GM12892 (cell line): ENCODE results near the gene MORN2.

ENCODE experiments used
- DNase-seq: peaks from one replicate; pipeline ENCODE4 v3.0.0; 2011; ENCODE audit not compliant: insufficient read length
- FAIRE-seq: peaks from 2 replicates; lab custom pipeline; 2011; peaks lifted over from hg19 to GRCh38; lab: Jason Lieb, UNC
- POLR2A ChIP-seq: IDR thresholded peaks from 2 replicates; pipeline ENCODE4 v1.6.1; 2011; ENCODE audit warnings: low read depth, low read length, control low read depth
- POLR2AphosphoS5 ChIP-seq: IDR thresholded peaks from 2 replicates; pipeline ENCODE4 v1.6.1; 2011; ENCODE audit warnings: low read depth, low read length, control low read depth
- TAF1 ChIP-seq: IDR thresholded peaks from 2 replicates; pipeline ENCODE4 v1.6.1; 2011; ENCODE audit warnings: low read depth, mild to moderate bottlenecking, control low read depth, low read length, borderline replicate concordance

MORN2 gene

DNA sequence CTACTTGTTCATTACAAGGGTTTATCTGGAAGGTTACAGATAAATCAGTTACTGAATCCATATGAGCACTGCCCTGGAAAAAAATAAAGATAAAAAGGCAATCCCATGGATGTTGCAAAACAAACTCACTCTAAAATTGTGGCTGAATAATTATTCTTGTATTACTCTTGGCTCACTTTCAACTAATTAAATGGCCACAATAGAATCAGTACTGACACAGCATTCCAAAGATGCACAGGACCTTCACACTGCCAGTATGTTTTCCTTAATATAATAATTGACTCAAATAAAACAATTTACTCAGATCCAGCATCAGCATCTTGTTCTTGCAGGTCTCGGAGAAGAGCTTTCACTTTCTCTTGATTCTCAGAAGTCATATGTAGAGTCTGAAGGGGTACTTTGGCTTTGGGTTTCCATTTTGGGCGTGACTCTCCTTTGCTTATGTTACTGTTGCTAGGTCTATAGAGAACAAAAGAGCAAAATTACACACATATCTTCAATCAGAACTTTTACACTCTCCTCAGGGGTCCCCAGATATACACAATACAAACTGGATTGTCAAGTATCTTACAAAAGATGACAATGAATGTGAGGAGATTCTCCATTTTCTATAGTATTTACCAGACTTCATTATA lies 12.6 kb upstream of the MORN2 start:
- FAIRE-seq: no peak
- no peak for TF ChIP-seq POLR2A
- no peak for TF ChIP-seq TAF1
- TF ChIP-seq POLR2AphosphoS5: no peak
- no peak for DNase-seq

DNA sequence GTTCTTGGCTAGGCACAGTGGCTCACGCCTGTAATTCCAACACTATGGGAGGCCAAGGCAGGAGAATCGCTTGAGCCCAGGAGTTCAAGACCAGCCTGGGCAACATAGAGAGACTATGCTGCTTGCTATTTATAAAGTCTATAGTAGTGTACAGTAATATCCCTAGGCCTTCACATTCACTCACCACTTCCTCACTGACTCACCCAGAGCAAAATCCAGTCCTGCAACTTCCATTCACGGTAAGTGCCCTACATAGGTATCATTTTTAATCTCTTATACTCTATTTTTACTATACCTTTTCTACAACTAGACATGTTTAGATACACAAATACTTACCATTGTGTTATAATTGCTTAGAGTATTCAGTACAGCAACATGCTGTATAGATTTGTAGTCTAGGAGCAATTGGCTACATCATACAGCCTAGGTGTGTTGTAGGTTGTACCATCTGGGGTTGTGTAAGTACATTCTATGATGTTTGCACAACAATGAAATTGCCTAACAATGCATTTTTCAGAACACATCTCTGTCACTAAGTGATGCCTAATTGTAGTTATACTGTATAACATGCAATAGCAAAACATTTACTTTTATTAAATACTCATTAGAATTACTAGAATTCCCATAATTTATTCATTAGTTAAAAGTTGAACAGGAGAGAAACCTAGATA lies 8.9 kb upstream of the MORN2 start:
- no peak for TF ChIP-seq POLR2AphosphoS5
- FAIRE-seq: no peak
- no peak for DNase-seq

- no peak for TF ChIP-seq TAF1
- no peak for TF ChIP-seq POLR2A
- no peak for TF ChIP-seq POLR2AphosphoS5
- FAIRE-seq (no peak), DNase-seq (no peak)
These were observed 4.3 kb upstream of the MORN2 start for GRCh38 chr2:38871432-38871831.

GRCh38 chr2:38873763-38874162 lies 2.0 kb upstream of the MORN2 start:
- DNase-seq (no peak), FAIRE-seq (no peak)
- TF ChIP-seq POLR2A (no peak), TAF1 (no peak), POLR2AphosphoS5 (no peak)

- TF ChIP-seq TAF1 (no peak), POLR2A (no peak), POLR2AphosphoS5 (no peak)
- no peak for DNase-seq
- FAIRE-seq: peak; percentile 67
These were observed 575 bp upstream of the MORN2 start for GRCh38 chr2:38875227-38875575.

DNA sequence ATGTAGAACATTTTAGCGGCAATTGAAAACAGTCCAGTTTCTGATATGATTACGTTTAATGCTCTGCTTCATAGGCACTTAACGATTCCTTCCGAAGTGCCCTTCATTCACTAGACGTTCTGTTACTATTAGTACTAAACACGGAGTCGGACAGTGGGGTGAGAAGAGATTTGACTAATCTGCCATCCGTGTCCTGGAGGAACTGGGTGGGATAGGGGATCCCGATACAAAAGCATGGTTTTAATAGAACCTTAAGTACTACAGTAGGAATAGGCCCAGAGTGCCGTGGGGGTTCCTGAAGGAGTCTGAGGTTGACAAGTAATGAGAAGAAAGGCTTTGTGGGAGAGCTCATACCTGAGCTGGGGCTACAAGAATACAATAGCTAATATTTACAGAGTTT lies 631 bp downstream of the MORN2 start:
- TF ChIP-seq POLR2A (no peak), POLR2AphosphoS5 (no peak), TAF1 (no peak)
- FAIRE-seq (peak; percentile 60), DNase-seq (no peak)

DNA sequence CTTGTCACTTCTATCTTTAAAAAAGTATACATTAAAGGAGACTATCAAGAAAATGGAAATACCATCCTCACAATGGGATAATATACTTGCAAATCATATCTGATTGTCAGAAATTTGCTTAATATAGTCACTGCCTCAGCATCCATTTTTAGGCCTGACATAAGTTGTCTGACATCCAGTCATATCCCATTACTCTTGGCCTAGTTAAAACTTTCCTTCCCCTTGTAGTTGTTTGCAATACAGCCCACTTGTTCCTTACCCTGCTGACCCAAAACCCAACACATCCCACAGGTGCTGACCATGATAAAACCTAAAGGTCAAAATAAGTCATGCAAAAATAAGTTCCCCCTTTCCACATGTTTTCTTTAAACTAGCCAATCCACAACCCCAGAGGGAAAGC lies 10.3 kb downstream of the MORN2 start:
- FAIRE-seq: no peak
- no peak for DNase-seq
- TF ChIP-seq TAF1 (no peak), POLR2AphosphoS5 (no peak), POLR2A (no peak)

GRCh38 chr2:38887347-38887746 lies 11.6 kb downstream of the MORN2 start:
- FAIRE-seq: no peak
- DNase-seq: no peak
- TF ChIP-seq POLR2A (no peak), TAF1 (no peak), POLR2AphosphoS5 (no peak)

- TF ChIP-seq POLR2A: no peak
- no peak for TF ChIP-seq POLR2AphosphoS5
- TF ChIP-seq TAF1: no peak
- FAIRE-seq (no peak), DNase-seq (no peak)
These were observed 12.3 kb downstream of the MORN2 start for GRCh38 chr2:38887902-38888554.

GRCh38 chr2:38889045-38889444 lies 13.3 kb downstream of the MORN2 start:
- FAIRE-seq: no peak
- TF ChIP-seq TAF1 (no peak), POLR2AphosphoS5 (no peak), POLR2A (no peak)
- no peak for DNase-seq

- no peak for FAIRE-seq
- TF ChIP-seq TAF1: no peak
- TF ChIP-seq POLR2AphosphoS5: no peak
- TF ChIP-seq POLR2A: no peak
- no peak for DNase-seq
These were observed 13.8 kb downstream of the MORN2 start, which contains the start of gene ARHGEF33 for GRCh38 chr2:38889575-38889974. ARHGEF33 (plus strand) TSS chr2:38889875; CDS start chr2:38919448, 29,573 bp downstream.

GRCh38 chr2:38892819-38893218 lies 17.0 kb downstream of the MORN2 start:
- TF ChIP-seq POLR2AphosphoS5 (no peak), POLR2A (no peak), TAF1 (no peak)
- no peak for DNase-seq

GRCh38 chr2:38898256-38898655 lies 22.5 kb downstream of the MORN2 start:
- DNase-seq (no peak), FAIRE-seq (no peak)
- TF ChIP-seq POLR2AphosphoS5 (no peak), POLR2A (no peak), TAF1 (no peak)

More at GRCh38 chr2:38892819-38893218, 17.0 kb downstream of the MORN2 start:
- no peak for FAIRE-seq
